HepG2 (cell line): ENCODE measurements around the gene SIX3. TPM values are rescaled to one million over a fixed set of nuclear protein-coding genes. Genes with fewer than 3 reads are reported as not detected.

Experiments
- ARID5B ChIP-seq: IDR thresholded peaks from 2 replicates; pipeline ENCODE4 v1.4.0; 2020; ENCODE audit warnings: mild to moderate bottlenecking, missing genetic modification reagents
- BCL3 ChIP-seq: sonication (generic); formaldehyde crosslinking; IDR thresholded peaks from 2 replicates; pipeline ENCODE4 v1.5.1; 2020; ENCODE audit warnings: mild to moderate bottlenecking, missing genetic modification reagents, moderate library complexity
- CTCF ChIP-seq: sonication (generic); formaldehyde crosslinking; IDR thresholded peaks from 2 replicates; pipeline ENCODE4 v1.5.0; 2020; ENCODE audit warnings: mild to moderate bottlenecking, missing genetic modification reagents, moderate library complexity
- ELF3 ChIP-seq: IDR thresholded peaks from 2 replicates; pipeline ENCODE4 v1.6.1; 2016; ENCODE audit warnings: missing genetic modification reagents, missing compliant biosample characterization
- IRF9 ChIP-seq: sonication (generic); formaldehyde crosslinking; IDR thresholded peaks from 2 replicates; pipeline ENCODE4 v1.8.0; 2022; ENCODE audit warnings: missing genetic modification reagents, mild to moderate bottlenecking, borderline replicate concordance
- JUN ChIP-seq: sonication (generic); formaldehyde crosslinking; IDR thresholded peaks from 2 replicates; pipeline ENCODE4 v1.4.0; 2020; ENCODE audit warnings: mild to moderate bottlenecking, missing genetic modification reagents
- KLF6 ChIP-seq: IDR thresholded peaks from 2 replicates; pipeline ENCODE4 v1.8.0; 2016; ENCODE audit warnings: missing biosample characterization, missing genetic modification reagents
- NCOA2 ChIP-seq: sonication (generic); formaldehyde crosslinking; IDR thresholded peaks from 2 replicates; pipeline ENCODE4 v1.8.0; 2022; ENCODE audit warnings: inconsistent platforms
- STAT6 ChIP-seq: sonication (generic); formaldehyde crosslinking; IDR thresholded peaks from 2 replicates; pipeline ENCODE4 v1.4.0; 2020; ENCODE audit warnings: missing genetic modification reagents, mild to moderate bottlenecking, borderline replicate concordance
- THRA ChIP-seq: sonication (generic); formaldehyde crosslinking; IDR thresholded peaks from 2 replicates; pipeline ENCODE4 v1.4.0; 2020; ENCODE audit warnings: missing genetic modification reagents, borderline replicate concordance
- YEATS2 ChIP-seq: sonication (generic); formaldehyde crosslinking; IDR thresholded peaks from 2 replicates; pipeline ENCODE4 v1.4.0; 2020; ENCODE audit warnings: missing genetic modification reagents, borderline replicate concordance
- ZGPAT ChIP-seq: IDR thresholded peaks from 2 replicates; pipeline ENCODE4 v1.6.1; 2016; ENCODE audit warnings: mild to moderate bottlenecking
- ZNF580 ChIP-seq: IDR thresholded peaks from 2 replicates; pipeline ENCODE4 v1.6.1; 2016; ENCODE audit warnings: low read depth, borderline replicate concordance
- ZNF703 ChIP-seq: sonication (generic); formaldehyde crosslinking; IDR thresholded peaks from 2 replicates; pipeline ENCODE4 v1.5.1; 2020; ENCODE audit warnings: missing genetic modification reagents, mild to moderate bottlenecking, moderate library complexity, borderline replicate concordance
- polyA plus RNA-seq, 8 experiments: library from polyadenylated mRNA; depleted of rRNA in 3 of 8; stranded (reverse) in 7 of 8; unstranded in 1 of 8; fragments of >200 nt; fragmentation: Illumina TruSeq in 4 of 8; extraction: Trizol in 4 of 8; gene quantifications; 2 replicates each; pipeline versions ENCODE4 v1.2.1 to v1.2.3, GENCODE V29; 2011 to 2016; ENCODE audit warnings: low read depth in 4 of 8, missing spikeins in 1 of 8, mixed read lengths in 1 of 8; ENCODE audit not compliant: insufficient read depth in 1 of 8
- total RNA-seq, 5 experiments: library from RNA; depleted of rRNA; stranded (reverse); fragments of >200 nt; fragmentation: Illumina TruSeq; extraction: Trizol; gene quantifications; 2 replicates each; pipeline ENCODE4 v1.2.3, GENCODE V29; 2016; ENCODE audit warnings: low read depth in 1 of 5

The SIX3 gene
- total and polyA plus RNA-seq, 2 of the 13 experiments (the other 11 are each of a cell fraction or from before 2014, with no cell fraction given), result not detected

GRCh38 chr2:44981714-44982108 lies 40.2 kb downstream of the SIX3 start (continued):
- peak; percentile 96 for TF ChIP-seq CTCF (CRISPR knock-in tag)
- TF ChIP-seq IRF9 (CRISPR knock-in tag), result 0 out of 2 replicates have a peak, but pooled peaks have one; percentile 29
- TF ChIP-seq STAT6 (CRISPR knock-in tag), result no peak
- 0 out of 2 replicates have a peak, but pooled peaks have one; percentile 42 for TF ChIP-seq YEATS2 (CRISPR knock-in tag)
- 0 out of 2 replicates have a peak, but pooled peaks have one; percentile 45 for TF ChIP-seq THRA (CRISPR knock-in tag)
- 0 out of 2 replicates have a peak, but pooled peaks have one; percentile 21 for TF ChIP-seq NCOA2 (CRISPR knock-in tag)
- TF ChIP-seq ZNF703, result no peak
- 0 out of 2 replicates have a peak, but pooled peaks have one; percentile 45 for TF ChIP-seq BCL3
- TF ChIP-seq ZGPAT (CRISPR knock-in tag), result peak; percentile 58; the same call in 1 of the 2 replicates
- TF ChIP-seq ZNF580 (CRISPR knock-in tag), result peak; percentile 61; the same call in 1 of the 2 replicates
- TF ChIP-seq JUN, result no peak
- 0 out of 2 replicates have a peak, but pooled peaks have one; percentile 16 for TF ChIP-seq ELF3
- TF ChIP-seq ARID5B (CRISPR knock-in tag), result peak; percentile 57; the same call in 1 of the 2 replicates
- TF ChIP-seq KLF6 (CRISPR knock-in tag), result 0 out of 2 replicates have a peak, but pooled peaks have one; percentile 59
